ENCODE results near the gene RAB7B.

DNA sequence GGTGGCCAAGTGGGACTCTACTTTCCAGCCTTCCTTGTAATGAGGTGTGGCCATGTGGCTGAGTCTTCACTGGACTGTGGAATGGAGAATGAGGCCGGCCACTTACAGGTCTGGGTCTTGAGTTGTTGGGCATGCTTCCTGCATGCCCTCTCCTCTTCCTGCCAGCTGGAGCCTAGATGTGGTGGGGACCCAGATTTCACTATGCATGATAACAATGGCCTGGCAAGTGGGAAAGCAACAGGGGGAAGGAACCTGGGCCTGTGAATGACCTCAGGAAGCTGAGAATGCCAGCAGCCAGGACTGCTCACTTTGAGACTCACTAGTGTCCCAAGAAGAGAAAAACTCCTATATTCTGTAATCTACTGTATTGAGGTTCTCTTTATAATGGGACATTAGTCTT, 51.4 kb downstream of the RAB7B start:
- TF ChIP-seq HNRNPL (IDR thresholded peaks at IDR 0.05; ENCODE audit: low read depth, low read length) (no peak), TBL1XR1 (IDR thresholded peaks at IDR 0.05; ENCODE audit: low read length in 2 of 2) (no peak)
- TF ChIP-seq, protein P1, sequence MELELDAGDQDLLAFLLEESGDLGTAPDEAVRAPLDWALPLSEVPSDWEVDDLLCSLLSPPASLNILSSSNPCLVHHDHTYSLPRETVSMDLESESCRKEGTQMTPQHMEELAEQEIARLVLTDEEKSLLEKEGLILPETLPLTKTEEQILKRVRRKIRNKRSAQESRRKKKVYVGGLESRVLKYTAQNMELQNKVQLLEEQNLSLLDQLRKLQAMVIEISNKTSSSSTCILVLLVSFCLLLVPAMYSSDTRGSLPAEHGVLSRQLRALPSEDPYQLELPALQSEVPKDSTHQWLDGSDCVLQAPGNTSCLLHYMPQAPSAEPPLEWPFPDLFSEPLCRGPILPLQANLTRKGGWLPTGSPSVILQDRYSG (tag; conservative IDR thresholded peaks at IDR 0.05; ENCODE audit: low read depth) = no peak
- TF ChIP-seq, protein P2, sequence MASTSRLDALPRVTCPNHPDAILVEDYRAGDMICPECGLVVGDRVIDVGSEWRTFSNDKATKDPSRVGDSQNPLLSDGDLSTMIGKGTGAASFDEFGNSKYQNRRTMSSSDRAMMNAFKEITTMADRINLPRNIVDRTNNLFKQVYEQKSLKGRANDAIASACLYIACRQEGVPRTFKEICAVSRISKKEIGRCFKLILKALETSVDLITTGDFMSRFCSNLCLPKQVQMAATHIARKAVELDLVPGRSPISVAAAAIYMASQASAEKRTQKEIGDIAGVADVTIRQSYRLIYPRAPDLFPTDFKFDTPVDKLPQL (IDR thresholded peaks at IDR 0.05; ENCODE audit: extremely low read depth, insufficient read length) = no peak
- TF ChIP-seq, protein P3, sequence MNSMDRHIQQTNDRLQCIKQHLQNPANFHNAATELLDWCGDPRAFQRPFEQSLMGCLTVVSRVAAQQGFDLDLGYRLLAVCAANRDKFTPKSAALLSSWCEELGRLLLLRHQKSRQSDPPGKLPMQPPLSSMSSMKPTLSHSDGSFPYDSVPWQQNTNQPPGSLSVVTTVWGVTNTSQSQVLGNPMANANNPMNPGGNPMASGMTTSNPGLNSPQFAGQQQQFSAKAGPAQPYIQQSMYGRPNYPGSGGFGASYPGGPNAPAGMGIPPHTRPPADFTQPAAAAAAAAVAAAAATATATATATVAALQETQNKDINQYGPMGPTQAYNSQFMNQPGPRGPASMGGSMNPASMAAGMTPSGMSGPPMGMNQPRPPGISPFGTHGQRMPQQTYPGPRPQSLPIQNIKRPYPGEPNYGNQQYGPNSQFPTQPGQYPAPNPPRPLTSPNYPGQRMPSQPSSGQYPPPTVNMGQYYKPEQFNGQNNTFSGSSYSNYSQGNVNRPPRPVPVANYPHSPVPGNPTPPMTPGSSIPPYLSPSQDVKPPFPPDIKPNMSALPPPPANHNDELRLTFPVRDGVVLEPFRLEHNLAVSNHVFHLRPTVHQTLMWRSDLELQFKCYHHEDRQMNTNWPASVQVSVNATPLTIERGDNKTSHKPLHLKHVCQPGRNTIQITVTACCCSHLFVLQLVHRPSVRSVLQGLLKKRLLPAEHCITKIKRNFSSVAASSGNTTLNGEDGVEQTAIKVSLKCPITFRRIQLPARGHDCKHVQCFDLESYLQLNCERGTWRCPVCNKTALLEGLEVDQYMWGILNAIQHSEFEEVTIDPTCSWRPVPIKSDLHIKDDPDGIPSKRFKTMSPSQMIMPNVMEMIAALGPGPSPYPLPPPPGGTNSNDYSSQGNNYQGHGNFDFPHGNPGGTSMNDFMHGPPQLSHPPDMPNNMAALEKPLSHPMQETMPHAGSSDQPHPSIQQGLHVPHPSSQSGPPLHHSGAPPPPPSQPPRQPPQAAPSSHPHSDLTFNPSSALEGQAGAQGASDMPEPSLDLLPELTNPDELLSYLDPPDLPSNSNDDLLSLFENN (IDR thresholded peaks at IDR 0.05; ENCODE audit: low read depth in 2 of 2, low read length in 2 of 2) = no peak
